GM21786 (cell line): Measurements from ENCODE around the gene CCDC152.
"Not testable (repeated sequence)": the region's sequence is repeated elsewhere in the genome, so short reads cannot be mapped to it uniquely, and the experiment has no call there.

Experiments
- ATAC-seq: cut with Tn5 transposase; IDR thresholded peaks from one replicate; pipeline ENCODE4 v1.9.1; 2021; ENCODE audit not compliant: unreplicated experiment

CCDC152 gene, protein sequence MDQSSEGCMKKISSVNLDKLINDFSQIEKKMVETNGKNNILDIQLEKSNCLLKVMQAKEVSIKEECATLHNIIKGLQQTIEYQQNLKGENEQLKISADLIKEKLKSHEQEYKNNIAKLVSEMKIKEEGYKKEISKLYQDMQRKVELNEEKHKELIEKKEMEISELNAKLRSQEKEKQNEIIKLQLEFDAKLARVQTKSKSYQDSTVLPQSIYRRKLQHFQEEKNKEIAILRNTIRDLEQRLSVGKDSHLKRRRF

DNA sequence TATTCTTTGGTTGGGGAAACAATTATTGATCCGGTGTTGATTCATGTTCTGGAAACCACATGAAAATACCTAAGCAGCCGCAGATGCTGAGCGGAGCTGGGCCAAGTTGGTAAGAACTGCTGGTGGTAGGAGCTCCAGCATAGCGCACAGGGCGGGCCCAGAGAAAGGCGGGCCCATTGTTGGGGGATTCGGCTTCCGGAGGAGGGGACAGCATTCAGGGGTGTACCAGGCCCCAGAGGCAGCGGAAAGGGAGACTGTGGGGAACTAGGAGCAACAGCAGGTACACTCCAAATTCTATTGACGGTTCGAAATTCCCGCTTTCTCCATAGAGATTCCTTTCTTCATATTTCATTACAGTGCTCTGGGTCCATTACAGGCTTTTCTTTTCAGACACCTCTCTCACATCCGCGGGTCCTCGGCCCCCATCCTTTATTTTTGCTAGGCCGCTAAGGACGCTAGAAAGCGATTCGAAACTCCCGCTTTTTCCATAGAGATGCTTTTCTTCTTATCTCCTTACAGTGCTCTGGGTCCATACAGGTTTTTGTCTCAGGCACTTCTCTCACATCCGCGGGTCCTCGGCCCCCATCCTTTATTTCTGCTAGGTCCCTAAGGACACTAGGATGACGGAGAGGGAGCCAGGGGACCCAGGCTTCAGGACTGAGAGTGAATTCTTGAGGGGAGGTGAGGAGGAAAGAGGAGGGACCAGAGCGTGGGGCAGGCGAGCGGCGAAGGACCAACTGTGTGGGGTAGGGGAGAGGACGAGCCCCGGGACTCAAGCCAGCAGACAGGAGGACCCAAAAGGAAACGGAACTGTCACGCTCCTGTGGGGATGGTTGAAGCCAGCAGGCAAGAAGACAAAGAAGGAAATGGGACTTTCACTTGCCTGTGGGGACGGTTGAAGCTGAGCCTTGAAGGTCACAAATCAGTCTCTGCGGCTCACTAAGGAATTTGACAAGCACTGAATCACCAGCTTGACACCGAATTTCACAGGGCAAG lies at the start of gene CCDC152:
CCDC152 (plus strand) TSS at position 213 of the 996 bp plus-strand sequence. CDS start 2,304 bp downstream, outside the sequence.
- ATAC-seq: peak; percentile 84

DNA sequence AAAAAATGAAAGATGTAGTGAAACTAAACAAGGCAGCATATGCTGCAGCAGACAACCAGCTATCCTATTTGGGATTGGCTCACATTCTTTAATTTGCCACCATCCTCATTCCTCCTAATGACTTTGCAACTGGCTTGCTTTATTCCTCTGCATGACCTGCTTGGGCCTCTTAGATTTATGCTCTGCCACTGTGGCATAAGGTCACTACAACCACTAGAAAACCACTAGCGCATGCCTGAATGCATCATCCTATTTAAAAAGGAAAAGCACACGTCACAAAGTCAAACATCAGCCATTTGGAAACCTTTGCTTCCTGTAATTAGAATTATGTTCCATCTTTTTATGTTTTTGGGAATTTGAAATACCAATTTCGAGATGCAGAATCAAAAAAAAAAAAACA lies 40.8 kb upstream of the CCDC152 start:
- no peak for ATAC-seq

DNA sequence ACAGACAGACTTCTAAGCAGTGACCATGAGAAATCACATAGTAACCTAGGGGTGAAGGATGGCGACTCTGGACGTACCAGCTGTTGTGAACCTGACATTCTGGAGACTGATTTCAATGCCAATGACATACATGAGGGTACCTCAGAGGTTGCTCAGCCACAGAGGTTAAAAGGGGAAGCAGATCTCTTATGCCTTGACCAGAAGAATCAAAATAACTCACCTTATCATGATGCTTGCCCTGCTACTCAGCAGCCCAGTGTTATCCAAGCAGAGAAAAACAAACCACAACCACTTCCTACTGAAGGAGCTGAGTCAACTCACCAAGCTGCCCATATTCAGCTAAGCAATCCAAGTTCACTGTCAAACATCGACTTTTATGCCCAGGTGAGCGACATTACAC lies 38.0 kb upstream of the CCDC152 start:
- ATAC-seq: peak; percentile 84

DNA sequence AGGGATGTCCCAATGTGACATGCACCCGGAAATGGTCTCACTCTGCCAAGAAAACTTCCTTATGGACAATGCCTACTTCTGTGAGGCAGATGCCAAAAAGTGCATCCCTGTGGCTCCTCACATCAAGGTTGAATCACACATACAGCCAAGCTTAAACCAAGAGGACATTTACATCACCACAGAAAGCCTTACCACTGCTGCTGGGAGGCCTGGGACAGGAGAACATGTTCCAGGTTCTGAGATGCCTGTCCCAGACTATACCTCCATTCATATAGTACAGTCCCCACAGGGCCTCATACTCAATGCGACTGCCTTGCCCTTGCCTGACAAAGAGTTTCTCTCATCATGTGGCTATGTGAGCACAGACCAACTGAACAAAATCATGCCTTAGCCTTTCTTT lies 37.6 kb upstream of the CCDC152 start:
- ATAC-seq: no peak

DNA sequence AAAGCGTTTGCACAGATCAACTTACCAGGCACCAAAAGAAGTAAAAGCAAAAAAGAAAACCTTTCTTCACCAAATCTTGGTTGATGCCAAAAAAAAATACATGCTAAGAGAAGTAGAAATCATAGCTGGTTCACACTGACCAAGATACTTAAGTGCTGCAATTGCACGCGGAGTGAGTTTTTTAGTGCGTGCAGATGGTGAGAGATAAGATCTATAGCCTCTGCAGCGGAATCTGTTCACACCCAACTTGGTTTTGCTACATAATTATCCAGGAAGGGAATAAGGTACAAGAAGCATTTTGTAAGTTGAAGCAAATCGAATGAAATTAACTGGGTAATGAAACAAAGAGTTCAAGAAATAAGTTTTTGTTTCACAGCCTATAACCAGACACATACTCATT lies 36.4 kb upstream of the CCDC152 start:
- no peak for ATAC-seq

DNA sequence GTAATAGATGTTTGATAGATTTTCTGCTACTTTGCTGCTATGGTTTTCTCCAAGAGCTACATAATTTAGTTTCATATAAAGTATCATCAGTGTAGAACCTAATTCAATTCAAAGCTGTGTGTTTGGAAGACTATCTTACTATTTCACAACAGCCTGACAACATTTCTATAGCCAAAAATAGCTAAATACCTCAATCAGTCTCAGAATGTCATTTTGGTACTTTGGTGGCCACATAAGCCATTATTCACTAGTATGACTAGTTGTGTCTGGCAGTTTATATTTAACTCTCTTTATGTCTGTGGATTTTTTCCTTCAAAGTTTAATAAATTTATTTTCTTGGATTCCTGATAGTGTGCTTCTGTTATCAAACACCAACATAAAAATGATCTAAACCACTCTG lies 35.1 kb upstream of the CCDC152 start:
- ATAC-seq: no peak

DNA sequence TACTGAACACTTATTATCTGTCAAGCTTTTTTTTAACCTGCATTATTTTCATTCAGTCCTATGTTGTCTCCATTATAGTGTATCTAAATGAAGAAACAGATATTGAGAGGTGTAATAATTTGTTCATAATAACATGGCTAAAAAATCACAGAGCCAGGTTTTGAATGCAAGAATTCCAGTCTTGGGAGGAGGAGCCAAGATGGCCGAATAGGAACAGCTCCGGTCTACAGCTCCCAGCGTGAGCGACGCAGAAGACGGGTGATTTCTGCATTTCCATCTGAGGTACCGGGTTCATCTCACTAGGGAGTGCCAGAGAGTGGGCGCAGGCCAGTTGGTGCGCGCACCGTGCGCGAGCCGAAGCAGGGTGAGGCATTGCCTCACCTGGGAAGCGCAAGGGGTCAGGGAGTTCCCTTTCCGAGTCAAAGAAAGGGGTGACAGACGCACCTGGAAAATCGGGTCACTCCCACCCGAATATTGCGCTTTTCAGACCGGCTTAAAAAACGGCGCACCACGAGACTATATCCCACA lies 22.0 kb upstream of the CCDC152 start:
- not testable (repeated sequence) for ATAC-seq

DNA sequence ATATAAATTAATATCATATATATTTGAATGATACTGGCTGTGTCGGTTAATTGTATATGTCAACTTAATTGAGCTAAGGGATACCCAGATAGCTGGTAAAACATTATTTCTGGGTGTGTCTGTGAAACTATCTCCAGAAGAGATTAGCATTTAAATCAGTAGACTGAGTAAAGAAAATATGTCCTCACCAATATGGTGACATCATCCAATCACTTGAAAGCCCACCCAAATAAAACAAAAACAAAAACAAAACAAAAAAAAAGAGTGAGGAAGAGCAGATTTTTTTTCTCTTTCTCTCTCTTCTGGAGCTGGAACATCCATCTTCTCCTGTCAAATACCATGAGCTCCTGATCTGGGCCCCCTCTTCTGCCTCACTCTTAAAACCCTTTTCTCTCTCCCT lies 15.7 kb upstream of the CCDC152 start:
- ATAC-seq: no peak

DNA sequence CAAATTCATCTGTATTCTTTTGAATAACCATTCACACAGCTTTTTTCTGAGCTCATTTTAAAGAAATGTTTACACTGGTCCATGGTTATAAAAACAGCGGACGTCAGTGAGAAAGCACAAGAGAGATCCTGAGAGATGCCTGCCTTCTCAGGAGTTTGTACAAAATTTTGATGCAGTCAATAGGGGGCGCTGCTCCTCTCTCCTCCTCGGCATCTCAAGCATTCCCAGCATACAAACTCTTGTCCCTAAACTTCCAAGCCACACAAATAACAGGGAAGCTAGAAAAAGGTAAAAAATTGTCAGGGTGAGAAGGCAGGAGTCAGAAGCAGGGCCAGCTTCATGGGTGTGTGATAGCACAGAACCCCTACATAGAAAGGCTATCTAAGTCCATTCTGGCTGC lies 11.2 kb upstream of the CCDC152 start:
- no peak for ATAC-seq

DNA sequence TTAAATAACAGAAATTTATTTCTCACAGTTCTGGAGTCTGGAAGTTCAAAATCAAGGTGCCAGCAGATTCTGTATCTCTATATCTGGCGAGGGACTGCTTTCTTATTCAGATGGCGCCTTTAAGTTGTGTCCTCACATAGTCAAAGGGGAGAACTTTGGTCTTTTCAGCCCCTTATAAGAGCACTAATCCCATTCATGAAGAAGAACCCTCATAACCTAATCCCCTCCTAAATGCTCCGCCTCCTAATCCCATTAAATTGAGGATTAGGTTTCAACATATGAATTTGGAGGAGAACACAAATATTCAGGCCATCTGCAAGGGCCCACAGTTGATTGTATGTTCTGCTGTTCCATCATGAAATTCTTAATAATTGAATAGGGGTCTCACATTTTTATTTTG lies 10.8 kb upstream of the CCDC152 start:
- ATAC-seq: no peak

DNA sequence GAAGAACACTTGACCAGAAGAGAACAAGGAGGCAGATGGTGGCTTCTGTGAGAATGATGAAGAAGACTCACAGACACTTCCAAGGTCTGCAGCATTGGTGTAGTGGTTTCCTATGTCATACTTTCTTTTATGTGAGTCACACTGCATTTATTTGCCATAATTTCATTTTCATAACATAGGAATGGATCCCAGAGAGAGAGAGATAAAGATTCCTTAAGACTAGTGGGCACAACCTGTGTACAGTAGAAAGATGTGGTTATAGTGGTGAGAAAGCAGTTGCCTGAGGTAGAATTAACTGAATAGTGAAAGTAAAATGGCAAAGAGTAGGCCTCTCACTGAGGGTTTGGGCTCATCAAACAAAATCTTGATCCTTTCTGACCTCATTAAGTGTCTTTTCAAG lies 7.6 kb upstream of the CCDC152 start:
- no peak for ATAC-seq

DNA sequence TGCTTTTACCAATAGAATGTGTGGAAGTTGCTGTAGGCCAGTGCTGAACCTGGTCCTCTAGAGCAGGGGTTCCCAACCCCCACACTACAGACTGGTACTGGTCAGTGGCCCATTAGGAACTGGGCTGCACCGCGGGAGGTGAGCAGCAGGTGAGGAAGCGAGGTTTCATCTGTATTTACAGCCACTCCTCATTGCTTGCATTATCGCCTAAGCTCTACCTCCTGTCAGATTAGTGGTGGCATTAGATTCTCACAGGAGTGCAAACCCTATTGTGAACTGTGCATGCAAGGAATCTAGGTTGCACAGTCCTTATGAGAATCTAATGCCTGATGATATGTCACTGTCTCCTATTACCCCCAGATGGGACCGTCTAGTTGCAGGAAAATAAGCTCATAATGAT lies 6.1 kb upstream of the CCDC152 start:
- ATAC-seq: no peak

DNA sequence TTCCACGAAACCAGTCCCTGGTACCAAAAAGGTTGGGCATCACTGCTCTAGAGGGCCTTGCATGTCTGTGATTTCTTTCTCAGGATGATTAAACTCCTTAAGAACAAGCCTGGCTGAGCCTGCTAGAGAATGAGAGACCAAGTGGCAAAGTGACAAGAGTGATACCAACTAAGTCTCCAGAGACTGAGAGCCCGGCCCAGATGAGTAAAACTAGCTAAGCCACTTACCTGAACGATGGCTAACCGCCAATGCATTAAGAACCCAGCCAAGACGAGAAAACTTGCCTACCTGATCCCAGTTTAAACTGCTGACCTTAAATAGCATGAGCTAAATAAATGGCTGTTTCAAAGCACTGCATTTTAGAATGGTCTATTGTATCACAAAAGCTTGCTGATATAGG lies 5.6 kb upstream of the CCDC152 start:
- ATAC-seq: no peak

DNA sequence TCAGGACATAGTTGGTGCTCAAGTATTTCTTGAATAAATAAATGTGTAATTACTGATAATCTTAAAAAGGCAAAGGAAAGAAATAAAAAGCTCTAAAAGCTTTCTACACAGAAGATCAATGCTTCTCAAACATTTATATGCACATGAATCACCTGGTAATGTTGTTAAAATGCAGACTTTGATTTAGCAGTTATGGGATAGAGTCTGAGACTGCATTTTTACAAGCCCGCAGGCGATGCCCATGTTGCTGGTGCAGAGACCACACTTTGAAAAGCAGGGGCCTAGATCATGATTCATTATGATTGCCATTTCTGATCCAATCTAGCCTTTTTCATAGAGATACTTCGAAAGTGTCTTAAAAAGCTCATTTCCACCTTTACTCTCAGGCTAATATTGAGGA lies 3.5 kb upstream of the CCDC152 start:
- no peak for ATAC-seq

DNA sequence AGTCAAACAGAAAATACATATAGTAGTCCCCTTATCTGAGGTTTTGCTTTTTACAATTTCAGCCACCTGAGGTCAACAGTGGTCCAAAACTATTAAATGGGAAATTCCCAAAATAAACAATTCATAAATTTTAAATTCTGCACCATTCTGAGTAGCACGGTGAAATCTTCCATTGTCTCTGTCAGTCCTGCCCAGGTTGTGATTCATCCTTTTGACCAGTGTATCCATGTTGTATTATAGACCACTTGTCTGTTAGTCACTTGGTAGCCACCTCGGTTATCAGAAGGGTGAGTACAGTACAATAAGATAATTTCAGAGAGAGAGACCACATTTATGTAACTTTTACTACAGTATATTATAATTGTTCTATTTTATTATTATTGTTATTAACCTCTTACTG lies 2.8 kb downstream of the CCDC152 start:
- no peak for ATAC-seq

DNA sequence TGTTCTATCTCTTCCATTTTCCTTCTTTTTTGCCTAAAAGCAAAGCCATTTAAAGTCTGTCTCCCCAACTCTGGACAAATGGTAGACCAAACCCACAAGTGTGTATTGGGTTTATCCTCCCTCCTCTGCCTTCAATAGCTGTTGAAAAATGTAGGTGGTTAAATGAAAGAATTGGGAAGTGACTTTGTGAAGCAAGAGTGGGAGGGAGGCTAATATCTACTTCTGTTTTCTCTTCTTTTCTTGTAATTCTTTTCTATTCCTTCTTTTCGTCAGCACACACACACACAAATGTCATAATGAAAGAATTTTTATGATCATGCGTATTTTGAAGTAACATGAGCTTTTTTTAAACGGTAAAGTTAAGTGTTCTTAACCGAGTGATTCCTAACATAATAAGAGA lies 3.8 kb downstream of the CCDC152 start:
- no peak for ATAC-seq

DNA sequence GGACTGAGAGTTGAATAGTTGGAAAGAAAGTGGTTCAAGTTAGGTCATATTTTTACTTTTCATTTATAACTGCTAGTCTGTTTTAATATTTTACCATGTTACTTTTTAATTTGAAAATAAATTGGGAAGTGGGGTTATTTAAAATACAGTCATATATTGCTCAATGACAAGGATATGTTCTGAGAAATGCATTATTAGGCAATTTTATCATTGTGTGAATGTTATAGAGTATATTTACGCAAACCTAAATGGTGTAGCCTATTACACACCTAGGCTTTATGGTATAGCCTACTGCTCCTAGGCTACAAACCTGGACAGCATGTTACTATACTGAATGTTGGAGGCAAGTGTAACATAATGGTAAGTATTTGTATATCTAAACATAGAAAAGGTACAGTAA lies 5.2 kb downstream of the CCDC152 start:
- ATAC-seq: no peak

DNA sequence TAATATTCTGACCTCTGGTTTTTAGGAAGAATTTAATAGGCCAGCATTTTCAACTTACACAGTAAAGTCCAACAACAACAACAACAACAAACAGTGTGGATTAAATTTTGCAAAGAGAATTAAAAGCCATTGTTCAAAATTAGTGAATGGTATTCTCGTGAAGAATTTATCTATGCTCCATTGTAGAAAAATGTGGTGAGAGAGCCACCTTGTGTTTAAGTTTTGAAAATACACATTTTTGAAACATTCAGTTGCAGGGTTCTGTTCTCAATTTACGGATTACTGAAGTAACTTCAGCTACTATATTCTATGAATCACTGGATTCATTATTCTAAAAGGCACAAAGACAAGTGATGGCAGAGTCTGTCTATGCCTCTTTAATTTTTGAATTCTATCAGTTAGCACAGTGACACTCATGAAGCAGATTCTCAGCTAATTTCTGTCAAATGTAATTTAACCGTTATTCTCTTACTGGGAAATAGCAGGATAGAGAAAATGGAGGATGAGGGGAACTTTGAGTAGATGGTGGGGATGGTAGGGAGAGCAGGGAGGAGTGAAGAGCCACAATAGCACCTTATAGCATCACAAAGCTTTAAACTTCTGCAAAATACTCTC lies 11.0 kb downstream of the CCDC152 start:
- ATAC-seq: no peak

DNA sequence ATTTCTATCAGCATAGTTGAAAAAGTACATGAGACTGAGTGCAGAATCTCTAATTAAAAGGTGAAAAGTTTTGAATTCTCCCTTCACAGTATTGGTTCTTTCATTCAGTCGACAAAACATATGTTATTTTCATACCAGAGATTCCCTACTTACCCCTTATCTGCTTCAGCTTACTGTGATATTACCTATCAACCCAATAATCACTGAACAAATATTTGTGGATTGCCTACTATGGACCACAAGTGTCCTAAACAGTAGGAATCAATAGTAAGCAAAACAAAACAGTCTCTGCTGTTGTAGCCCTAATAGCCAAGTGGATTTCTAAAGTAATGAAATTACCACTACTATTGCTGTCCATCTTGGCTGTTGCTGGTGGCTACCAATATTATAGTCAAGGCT lies 11.5 kb downstream of the CCDC152 start:
- ATAC-seq: no peak

DNA sequence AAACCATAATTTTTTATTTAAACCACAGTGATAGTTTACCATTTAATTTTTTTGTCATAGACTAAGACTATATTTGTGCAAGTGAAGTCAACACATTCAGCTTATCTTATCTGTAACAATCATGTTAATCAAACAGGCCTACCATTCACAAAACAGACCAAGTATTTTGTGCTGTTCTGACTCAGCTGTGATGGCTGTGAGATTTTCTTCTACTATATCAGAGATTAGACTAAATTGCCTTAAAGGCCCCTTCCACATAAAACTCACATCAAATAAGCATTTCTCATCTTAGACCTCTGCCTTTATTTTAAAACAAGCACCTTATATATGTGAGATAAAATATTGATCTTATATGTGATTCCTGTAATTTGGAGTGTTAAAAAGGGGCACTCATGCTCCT lies 13.4 kb downstream of the CCDC152 start:
- ATAC-seq: no peak

DNA sequence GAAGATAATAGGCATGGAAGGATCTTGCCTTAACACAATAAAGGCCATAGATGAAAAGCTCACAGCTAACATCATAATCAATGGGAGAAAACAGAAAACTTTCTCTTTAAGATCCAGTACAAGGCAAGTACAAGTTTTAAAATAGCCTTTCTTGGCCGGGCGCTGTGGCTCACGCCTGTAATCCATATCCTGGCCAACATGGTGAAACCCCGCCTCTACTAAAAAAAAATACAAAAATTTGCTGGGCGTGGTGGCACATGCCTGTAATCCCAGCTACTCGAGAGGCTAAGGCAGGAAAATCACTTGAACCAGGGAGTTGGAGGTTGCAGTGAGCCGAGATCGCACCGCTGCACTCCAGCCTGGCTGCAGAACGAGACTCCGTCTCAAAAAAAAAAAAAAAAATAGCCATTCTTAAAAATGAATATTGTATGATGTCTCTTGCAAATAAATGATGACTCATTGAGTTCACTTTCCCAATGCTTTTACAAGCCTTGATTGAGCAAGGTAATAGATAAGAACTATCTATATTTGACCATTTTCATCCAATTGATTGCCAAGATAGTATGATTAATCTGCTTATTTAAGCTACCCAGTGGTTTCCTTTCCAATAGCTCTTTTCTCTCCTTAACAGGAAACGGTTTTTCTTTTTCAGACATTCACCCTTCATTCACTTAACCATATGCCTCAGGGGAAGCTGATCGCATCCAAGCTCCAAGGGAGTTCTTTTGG lies 15.8 kb downstream of the CCDC152 start:
- no peak for ATAC-seq
